HG02759 (cell line): ENCODE results near the gene CWC27.

ENCODE experiments used
- ATAC-seq: cut with Tn5 transposase; IDR thresholded peaks from one replicate; pipeline ENCODE4 v1.9.1; 2021; ENCODE audit warnings: mild to moderate bottlenecking, moderate library complexity; ENCODE audit not compliant: unreplicated experiment

The CWC27 gene

GRCh38 chr5:64836190-64836755, 67.5 kb downstream of the CWC27 start:
- ATAC-seq = no peak

- no peak for ATAC-seq
Measured at GRCh38 chr5:64836786-64837185, 68.1 kb downstream of the CWC27 start.

GRCh38 chr5:64838376-64838775, 69.6 kb downstream of the CWC27 start:
- ATAC-seq = no peak

- ATAC-seq = no peak
Measured at GRCh38 chr5:64838803-64839202, 70.1 kb downstream of the CWC27 start.

GRCh38 chr5:64839936-64840335, 71.2 kb downstream of the CWC27 start:
- ATAC-seq = no peak

GRCh38 chr5:64840958-64841357, 72.2 kb downstream of the CWC27 start:
- no peak for ATAC-seq

GRCh38 chr5:64853777-64854176, 85.0 kb downstream of the CWC27 start:
- ATAC-seq = no peak

- no peak for ATAC-seq
Measured at GRCh38 chr5:64854855-64855254, 86.1 kb downstream of the CWC27 start.

GRCh38 chr5:64859881-64860280, 91.2 kb downstream of the CWC27 start:
- ATAC-seq = no peak

- no peak for ATAC-seq
Measured at GRCh38 chr5:64861281-64861680, 92.6 kb downstream of the CWC27 start.

- ATAC-seq = no peak
Measured at GRCh38 chr5:64864171-64864570, 95.4 kb downstream of the CWC27 start.

- no peak for ATAC-seq
Measured at GRCh38 chr5:64865662-64866061, 96.9 kb downstream of the CWC27 start.

GRCh38 chr5:64869419-64869818, 100.7 kb downstream of the CWC27 start:
- no peak for ATAC-seq

GRCh38 chr5:64872044-64872443, 103.3 kb downstream of the CWC27 start:
- ATAC-seq = no peak

GRCh38 chr5:64873441-64873840, 104.7 kb downstream of the CWC27 start:
- no peak for ATAC-seq

- ATAC-seq = no peak
Measured at GRCh38 chr5:64874753-64875152, 106.0 kb downstream of the CWC27 start.

GRCh38 chr5:64876203-64876602, 107.5 kb downstream of the CWC27 start:
- no peak for ATAC-seq

GRCh38 chr5:64880821-64881220, 112.1 kb downstream of the CWC27 start:
- no peak for ATAC-seq

- no peak for ATAC-seq
Measured at GRCh38 chr5:64883912-64884311, 115.2 kb downstream of the CWC27 start.

- ATAC-seq = no peak
Measured at GRCh38 chr5:64884541-64884940, 115.8 kb downstream of the CWC27 start.

- no peak for ATAC-seq
Measured at GRCh38 chr5:64887910-64888309, 119.2 kb downstream of the CWC27 start.

- no peak for ATAC-seq
Measured at GRCh38 chr5:64895748-64896147, 127.0 kb downstream of the CWC27 start.

- no peak for ATAC-seq
Measured at GRCh38 chr5:64899838-64900237, 131.1 kb downstream of the CWC27 start.
